ENCODE data around the gene FIGLA. TPM values are rescaled to one million over a fixed set of nuclear protein-coding genes. Genes with fewer than 3 reads are reported as not detected.

The FIGLA gene
- total RNA-seq, 1 donor from 2014 or later = not detected

- no peak for DNase-seq (ENCODE audit: low spot score)
- intact Hi-C loops (cut with DNase I) = no loop called here
These were observed 11.0 kb downstream of the FIGLA start for GRCh38 chr2:70779491-70779890.

DNA sequence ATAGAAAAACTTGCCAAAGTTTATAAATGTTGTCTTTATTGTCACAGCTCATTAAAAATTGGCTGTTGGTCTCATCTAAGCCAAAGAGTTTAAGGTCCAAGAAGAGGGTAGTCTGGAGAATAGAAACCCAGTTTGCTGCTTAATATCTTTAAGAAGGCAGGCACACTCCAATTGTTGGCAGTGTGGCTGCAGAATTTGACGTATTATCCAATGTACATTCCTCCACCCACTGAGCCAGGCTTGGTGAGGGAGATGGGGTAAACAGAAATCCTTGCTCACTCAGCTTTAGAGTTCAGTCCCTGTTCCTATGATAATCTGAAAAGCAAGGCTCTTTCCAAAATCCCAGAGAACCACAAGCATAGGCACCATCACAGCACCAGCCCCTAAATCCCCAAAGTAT, 11.8 kb downstream of the FIGLA start:
- no peak for DNase-seq (ENCODE audit: low spot score)
- intact Hi-C loops (cut with DNase I) = no loop called here

GRCh38 chr2:70777450-70777849, 13.0 kb downstream of the FIGLA start:
- intact Hi-C loops (cut with DNase I) = no loop called here
- no peak for DNase-seq (ENCODE audit: low spot score)

- no peak for DNase-seq (ENCODE audit: low spot score)
- intact Hi-C loops (cut with DNase I) = no loop called here
These were observed 14.2 kb downstream of the FIGLA start for GRCh38 chr2:70776266-70776665.

DNA sequence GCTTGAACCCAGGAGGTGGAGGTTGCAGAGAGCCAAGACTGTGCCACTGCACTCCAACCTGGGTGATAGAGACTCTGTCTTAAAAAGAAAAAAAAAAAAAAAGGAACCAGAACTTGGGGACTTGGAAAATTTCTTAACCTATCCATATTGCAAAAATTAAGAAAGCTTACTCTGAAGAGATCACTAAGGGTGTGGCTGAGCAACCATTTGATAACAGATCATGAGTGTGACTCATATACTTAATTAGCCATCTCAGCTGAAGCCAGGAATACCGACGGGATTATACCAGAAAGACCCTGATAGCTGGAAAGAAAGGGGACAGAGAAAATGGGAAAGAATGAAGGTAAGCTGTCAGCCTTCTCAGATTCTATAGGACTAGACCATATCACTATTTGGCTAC, 15.3 kb downstream of the FIGLA start:
- intact Hi-C loops (cut with DNase I) = no loop called here
- no peak for DNase-seq (ENCODE audit: low spot score)

DNA sequence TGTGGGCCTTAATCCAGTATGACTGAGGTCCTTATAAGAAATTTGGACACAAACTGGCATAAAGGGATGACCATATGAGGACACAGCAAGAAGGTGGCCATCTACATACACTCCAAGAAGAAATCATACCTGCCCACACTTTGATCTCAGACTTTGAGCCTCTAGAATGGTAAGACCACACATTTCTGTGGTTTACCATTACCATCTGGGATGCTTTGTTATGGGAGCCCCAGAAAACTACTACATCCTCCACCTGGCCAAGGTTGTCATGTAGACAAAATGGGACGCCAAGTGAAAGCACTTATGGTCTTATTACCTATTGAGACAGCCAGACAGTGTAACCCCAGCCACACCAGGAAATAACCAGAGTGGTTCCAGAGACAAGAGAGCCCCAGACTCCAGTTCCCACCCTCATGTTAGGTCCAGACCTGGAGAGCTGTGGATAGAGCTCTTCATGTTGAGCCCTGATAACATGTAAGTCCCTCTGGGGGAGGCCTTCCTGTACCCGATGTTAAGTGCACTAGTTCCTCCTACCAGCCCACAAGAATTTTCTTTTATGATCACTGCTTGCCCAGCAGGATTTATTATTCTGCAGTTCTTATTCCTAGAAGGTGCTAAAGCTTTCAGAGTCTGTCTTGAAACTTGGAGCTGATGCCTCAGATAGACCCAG, 17.8 kb downstream of the FIGLA start:
- intact Hi-C loops (cut with DNase I) = no loop called here
- no peak for DNase-seq (ENCODE audit: low spot score)

- no peak for DNase-seq (ENCODE audit: low spot score)
- intact Hi-C loops (cut with DNase I) = no loop called here
These were observed 19.0 kb downstream of the FIGLA start for GRCh38 chr2:70771446-70771845.

DNA sequence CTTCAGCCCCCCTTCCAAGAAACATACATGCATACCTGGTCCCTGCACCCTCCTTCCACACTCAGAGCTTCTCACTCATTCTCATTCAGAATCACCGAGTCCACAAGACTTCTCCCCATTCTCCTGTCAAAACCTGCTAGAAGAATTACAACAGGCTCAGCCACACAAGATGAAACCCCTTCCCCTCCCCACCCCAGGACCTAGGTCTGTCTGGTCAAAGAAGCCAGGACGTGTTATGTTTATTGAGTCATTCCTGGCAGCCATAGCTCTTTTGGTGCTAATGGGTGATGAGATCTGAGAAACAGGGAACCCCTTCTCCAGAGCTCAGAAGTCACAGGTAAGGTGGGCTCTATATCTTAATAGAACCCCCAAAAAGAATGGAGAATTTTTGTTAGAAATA, 21.0 kb downstream of the FIGLA start:
- intact Hi-C loops (cut with DNase I) = no loop called here
- DNase-seq (ENCODE audit: low spot score) = no peak

DNA sequence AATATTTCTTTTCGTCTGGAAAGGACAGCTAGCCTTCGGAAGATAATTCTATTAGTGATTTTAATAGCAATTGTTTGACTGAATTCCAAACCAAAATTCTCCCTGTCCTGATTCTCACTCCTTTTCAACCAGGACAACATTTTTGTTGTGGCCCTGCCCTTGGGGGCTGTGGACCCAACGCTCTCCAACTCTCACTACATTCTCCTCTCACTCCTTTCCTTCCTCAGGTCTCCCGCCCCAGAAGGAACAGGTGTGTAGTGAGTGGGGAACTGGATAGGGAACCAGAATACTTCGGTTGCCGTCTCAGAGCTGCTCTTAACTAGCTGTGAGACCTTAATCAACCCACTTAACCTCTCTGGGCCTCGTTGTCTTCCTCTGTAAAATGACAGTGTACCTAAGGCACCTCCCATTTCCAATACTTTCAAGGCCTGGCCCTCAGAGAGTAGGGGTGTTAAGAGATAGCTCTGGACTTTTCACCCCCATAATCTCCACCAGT, 21.8 kb downstream of the FIGLA start:
- no peak for DNase-seq (ENCODE audit: low spot score)
- intact Hi-C loops (cut with DNase I) = no loop called here

- DNase-seq (ENCODE audit: low spot score) = no peak
- intact Hi-C loops (cut with DNase I) = no loop called here
These were observed 22.5 kb downstream of the FIGLA start, which contains the start of gene ADD2 for GRCh38 chr2:70767699-70768589. TSS of gene ADD2 (minus strand) at chr2:70768200. CDS start at chr2:70706408, 61,792 bp downstream.

DNA sequence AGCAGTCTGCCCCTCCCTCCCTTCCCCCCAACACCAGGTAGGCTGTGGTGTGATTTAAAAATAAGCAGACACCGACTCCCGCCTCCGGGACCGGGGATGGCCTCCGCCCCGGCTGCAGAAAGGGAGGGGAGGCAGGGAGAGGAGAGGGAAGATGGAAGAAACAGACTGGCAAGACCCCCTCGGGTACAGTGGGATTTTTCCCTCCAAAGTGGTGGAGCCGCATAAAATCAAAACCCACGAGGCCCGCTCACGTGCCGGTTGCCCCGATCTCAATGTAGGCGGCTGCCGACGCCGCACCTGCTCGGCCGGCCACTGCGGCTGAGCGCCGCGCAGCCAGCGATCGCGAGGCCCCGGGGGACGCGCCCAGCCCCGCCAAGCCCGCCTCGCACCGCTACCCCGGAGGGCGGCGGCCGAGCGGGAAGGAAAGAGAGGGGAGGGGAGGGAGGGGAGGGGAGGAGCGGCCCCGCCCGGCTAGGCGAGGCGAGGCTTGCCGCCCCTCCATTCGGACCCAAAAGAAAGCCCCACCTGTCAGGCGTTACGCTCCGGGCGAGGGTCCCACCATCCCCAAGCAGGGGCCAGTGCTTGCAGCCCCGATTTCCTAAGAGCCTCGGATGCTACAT, 23.3 kb downstream of the FIGLA start:
- DNase-seq (ENCODE audit: low spot score) = no peak
- intact Hi-C loops (cut with DNase I) = no loop called here

GRCh38 chr2:70766357-70767078, 23.9 kb downstream of the FIGLA start:
- intact Hi-C loops (cut with DNase I) = no loop called here
- no peak for DNase-seq (ENCODE audit: low spot score)

DNA sequence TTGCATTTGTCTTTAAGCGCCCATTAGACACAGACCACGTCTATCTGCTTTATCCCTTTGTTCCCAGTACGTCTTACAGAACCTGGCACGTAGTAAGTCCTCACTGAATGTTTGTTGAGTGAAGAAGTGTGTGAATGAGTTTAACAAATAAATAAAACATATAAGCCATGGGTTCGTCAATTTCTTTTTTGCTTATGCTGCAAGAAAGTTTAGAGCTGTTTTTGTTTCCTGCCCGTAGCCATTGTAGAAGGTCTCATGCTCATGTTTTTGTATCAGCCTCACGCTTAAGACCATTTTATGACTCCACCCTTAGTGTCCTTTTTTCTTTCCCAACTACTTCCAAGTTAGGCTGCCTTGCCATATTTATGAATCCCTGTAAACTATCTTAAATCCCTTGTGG, 24.9 kb downstream of the FIGLA start:
- no peak for DNase-seq (ENCODE audit: low spot score)
- intact Hi-C loops (cut with DNase I) = no loop called here

GRCh38 chr2:70759446-70759845, 31.0 kb downstream of the FIGLA start:
- DNase-seq (ENCODE audit: low spot score) = no peak
- intact Hi-C loops (cut with DNase I) = no loop called here

- intact Hi-C loops (cut with DNase I) = no loop called here
- no peak for DNase-seq (ENCODE audit: low spot score)
These were observed 32.5 kb downstream of the FIGLA start for GRCh38 chr2:70757966-70758365.

DNA sequence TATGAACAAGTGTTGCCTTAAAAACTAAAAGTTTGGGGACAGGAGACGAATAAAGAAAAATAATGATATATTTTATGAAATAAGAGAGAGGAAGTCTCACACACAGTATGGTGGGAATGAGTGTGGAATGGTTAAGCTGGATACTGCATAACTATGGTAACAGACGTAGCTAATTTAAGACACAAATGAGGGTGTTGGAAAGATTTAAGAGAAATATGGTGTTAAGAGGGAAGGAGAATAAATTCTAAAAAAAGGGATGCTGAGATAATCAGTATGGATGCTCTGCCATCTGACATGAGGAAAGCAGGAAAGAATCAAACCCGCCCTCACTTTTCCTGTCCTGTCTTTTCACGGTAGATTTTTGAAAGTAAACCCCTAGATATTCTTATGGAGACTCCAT, 33.1 kb downstream of the FIGLA start:
- intact Hi-C loops (cut with DNase I) = no loop called here
- DNase-seq (ENCODE audit: low spot score) = no peak

DNA sequence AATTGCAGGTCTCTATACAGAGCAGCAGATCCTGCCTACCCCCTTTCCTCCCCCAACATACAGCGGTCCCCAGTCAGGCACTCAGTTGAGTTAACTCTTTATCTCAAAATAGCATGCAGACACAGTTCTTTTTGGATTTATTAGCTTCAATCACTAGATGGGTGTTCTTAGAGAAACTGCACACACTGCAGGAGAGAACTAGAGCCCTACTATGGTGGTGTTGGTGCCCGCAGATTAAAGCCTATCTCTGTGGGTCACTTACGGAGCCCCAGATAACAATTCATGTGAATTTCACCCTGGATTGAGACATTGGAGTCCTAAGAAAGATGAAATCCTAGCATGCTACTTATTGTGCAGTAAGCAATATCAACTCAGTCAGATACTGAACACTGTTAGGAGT, 34.3 kb downstream of the FIGLA start:
- intact Hi-C loops (cut with DNase I) = no loop called here
- no peak for DNase-seq (ENCODE audit: low spot score)

DNA sequence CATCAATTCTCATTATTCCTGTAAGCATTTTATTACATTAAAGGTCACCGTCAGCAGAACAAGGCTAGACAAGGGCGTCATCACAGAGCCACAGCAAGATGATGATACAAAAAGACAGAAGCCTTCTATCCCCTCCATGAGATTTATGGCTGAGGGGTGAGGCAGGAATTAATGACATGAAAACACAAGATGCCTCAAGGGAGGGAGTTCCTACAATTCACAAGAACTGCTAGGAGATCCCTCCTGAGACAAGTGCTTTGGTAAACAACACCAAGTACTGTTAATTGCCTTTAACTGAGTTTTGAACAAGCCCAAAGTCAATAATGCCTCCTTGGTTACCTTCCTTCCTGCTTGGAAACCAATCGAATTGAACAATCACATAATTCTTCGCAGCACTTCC, 36.5 kb downstream of the FIGLA start:
- intact Hi-C loops (cut with DNase I) = no loop called here
- DNase-seq (ENCODE audit: low spot score) = no peak

GRCh38 chr2:70753031-70753430, 37.4 kb downstream of the FIGLA start:
- DNase-seq (ENCODE audit: low spot score) = no peak
- intact Hi-C loops (cut with DNase I) = no loop called here

GRCh38 chr2:70752396-70752795, 38.0 kb downstream of the FIGLA start:
- no peak for DNase-seq (ENCODE audit: low spot score)
- intact Hi-C loops (cut with DNase I) = no loop called here

Measured in cardiac septum (tissue), 1 donor.